Inflammatory macrophage treated with lipopolysaccharide for 4 hours (primary cell): ENCODE data around the gene CHAMP1.
"Not testable (repeated sequence)": the region's sequence is repeated elsewhere in the genome, so short reads cannot be mapped to it uniquely, and the experiment has no call there.

Experiments
- DNase-seq: peaks from one replicate; pipeline ENCODE4 v3.0.0-alpha.2; 2020

The CHAMP1 gene

GRCh38 chr13:114336457-114336856, 22.2 kb downstream of the CHAMP1 start:
- not testable (repeated sequence) for DNase-seq

GRCh38 chr13:114338959-114339358, 24.7 kb downstream of the CHAMP1 start:
- DNase-seq, result no peak

DNA sequence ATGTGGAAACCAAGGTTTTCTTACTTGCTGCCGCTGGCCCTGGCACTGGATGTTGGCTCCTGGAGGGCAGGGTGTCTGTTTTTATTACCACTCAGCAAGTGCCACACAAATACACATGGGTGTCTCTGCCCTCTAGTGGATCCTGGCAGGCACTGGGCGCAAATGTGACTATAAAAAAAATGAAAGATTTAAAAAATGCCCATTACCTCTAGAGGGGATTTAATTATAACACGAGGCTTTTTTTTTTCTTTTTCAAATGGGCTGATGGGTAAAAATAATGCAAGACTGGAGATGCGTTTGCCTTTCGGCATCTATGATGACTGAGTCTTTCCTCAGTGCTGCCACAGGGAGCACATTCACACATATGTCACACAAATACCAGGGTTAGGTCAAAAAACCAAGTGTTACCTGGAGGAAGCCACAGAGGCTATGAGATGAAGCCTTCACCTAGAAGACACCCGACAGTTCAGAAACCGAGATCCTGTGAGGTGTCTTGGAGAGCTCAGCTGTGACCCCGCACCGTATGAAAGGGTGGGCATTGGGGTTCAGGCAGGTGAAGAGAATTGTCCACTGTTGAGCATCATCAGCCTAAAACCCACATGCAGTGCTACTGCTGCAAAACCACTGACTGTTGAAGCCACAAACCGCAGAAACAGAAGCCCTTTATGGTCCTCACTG, 25.7 kb downstream of the CHAMP1 start:
- peak; percentile 49 for DNase-seq

- no peak for DNase-seq
These were observed 26.9 kb downstream of the CHAMP1 start for GRCh38 chr13:114341003-114341777.

GRCh38 chr13:114347256-114347655, 33.0 kb downstream of the CHAMP1 start:
- DNase-seq, result peak; percentile 84

DNA sequence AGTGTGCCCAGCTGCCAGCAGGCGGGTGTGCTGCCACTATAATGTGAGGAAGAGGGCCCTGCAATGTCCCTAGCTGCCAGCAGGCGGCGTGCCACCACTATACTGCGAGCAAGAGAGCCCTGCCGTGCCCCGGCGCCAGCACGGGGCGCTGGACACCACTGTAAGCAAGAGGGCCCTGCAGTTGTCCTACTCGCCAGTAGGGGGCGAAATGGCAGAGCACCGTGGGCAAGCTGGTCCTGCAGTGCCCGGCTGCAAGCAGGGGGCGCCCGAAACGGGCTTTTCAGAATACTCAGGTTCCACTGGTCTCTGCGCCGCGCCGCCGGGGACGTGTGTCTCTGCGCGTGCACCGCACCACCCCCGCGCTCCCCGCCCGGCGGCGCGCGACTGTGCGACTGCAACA, 38.5 kb downstream of the CHAMP1 start:
- DNase-seq, result not testable (repeated sequence)

- DNase-seq, result not testable (repeated sequence)
These were observed 39.1 kb downstream of the CHAMP1 start for GRCh38 chr13:114353382-114353781.
